Peyer's patch (tissue), 4 donors: Measurements from ENCODE around the gene PFKFB3. TPM values are rescaled to one million over a fixed set of nuclear protein-coding genes. Genes with fewer than 3 reads are reported as not detected.
"Not testable (repeated sequence)": the region's sequence is repeated elsewhere in the genome, so short reads cannot be mapped to it uniquely, and the experiment has no call there.

ENCODE experiments used
- DNase-seq, 3 donors: peaks; one replicate each; pipeline ENCODE4 v3.0.0-alpha.2; 2017 to 2019
- H3K27ac ChIP-seq, 4 donors: fragments of 200-600 bp; sonication (generic); one replicate each; pipeline ENCODE4 v1.5.1; 2016 to 2019
- H3K27me3 ChIP-seq, 2 donors: fragments of 200-600 bp; sonication (generic); one replicate each; pipeline ENCODE4 v1.5.1; 2019
- H3K36me3 ChIP-seq, 3 donors: fragments of 200-600 bp; sonication (generic); one replicate each; pipeline ENCODE4 v1.5.1; 2016 to 2019
- H3K4me1 ChIP-seq, 4 donors: fragments of 200-600 bp; sonication (generic); one replicate each; pipeline ENCODE4 v1.5.1; 2016 to 2019
- H3K4me3 ChIP-seq, 4 donors: fragments of 200-600 bp; sonication (generic); 1 replicate in 3 of 4; 2 replicates in 1 of 4; pipeline ENCODE4 v1.5.1; 2016 to 2019; ENCODE audit warnings: mild to moderate bottlenecking in 1 of 4
- H3K9me3 ChIP-seq, 4 donors: fragments of 200-600 bp; sonication (generic); one replicate each; pipeline ENCODE4 v1.5.1; 2016 to 2019; ENCODE audit warnings: mild to moderate bottlenecking in 1 of 4
- POLR2A ChIP-seq, 2 donors: fragments of 450-650 bp; IDR thresholded peaks; one replicate each; pipeline ENCODE4 v1.5.1; 2017; ENCODE audit warnings: antibody characterized with exemption in 2 of 2, mild to moderate bottlenecking in 2 of 2, moderate library complexity in 2 of 2
- total RNA-seq, 4 donors: library from RNA; depleted of rRNA; stranded (reverse); fragments of >200 nt; gene quantifications; one replicate each; pipeline ENCODE4 v1.1.0, GENCODE V29; 2016
- TF ChIP-seq, protein P1 (sequence below), 6 experiments: fragments of 450-650 bp in 4 of 6; fragments of 200-600 bp in 2 of 6; sonication (generic) in 1 of 6; IDR thresholded peaks; one replicate each; pipeline ENCODE4 v1.5.1; 2017 to 2019; ENCODE audit warnings: antibody characterized with exemption in 6 of 6, mild to moderate bottlenecking in 3 of 6, moderate library complexity in 1 of 6

The PFKFB3 gene
- total RNA-seq, 4 donors from 2014 or later, result 15.2 to 85.0 (median 36.6) TPM

DNA sequence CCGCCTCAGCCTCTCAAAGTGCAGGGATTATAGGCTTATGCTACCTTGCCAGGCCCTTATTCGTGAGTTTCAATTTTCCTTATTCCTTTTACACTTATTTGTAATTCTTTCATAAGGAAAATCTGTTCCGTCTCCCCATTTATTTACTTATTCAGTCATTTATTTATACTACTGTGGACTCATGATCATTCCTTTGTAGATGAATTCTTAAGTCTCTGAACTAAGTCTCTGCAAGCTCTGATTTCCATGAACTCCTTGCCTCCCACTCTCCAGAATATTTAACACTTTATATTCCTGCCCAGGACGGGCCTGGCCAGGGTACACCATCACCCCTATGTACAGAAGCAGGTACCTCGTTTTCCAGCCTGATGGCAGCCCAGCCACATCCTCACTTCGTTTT, 39.4 kb downstream of the PFKFB3 start:
- no peak for DNase-seq
- H3K27ac ChIP-seq, result no peak overlapping the region
- no peaks in the 10 kb centered on the region for H3K36me3 ChIP-seq
- H3K4me3 ChIP-seq, result no peak overlapping the region
- H3K4me1 ChIP-seq, result peaks cover 0 to 5% (median 0%) of the 10 kb centered on the region in 4 donors
- H3K9me3 ChIP-seq, result no peaks in the 10 kb centered on the region
- TF ChIP-seq, protein P1, sequence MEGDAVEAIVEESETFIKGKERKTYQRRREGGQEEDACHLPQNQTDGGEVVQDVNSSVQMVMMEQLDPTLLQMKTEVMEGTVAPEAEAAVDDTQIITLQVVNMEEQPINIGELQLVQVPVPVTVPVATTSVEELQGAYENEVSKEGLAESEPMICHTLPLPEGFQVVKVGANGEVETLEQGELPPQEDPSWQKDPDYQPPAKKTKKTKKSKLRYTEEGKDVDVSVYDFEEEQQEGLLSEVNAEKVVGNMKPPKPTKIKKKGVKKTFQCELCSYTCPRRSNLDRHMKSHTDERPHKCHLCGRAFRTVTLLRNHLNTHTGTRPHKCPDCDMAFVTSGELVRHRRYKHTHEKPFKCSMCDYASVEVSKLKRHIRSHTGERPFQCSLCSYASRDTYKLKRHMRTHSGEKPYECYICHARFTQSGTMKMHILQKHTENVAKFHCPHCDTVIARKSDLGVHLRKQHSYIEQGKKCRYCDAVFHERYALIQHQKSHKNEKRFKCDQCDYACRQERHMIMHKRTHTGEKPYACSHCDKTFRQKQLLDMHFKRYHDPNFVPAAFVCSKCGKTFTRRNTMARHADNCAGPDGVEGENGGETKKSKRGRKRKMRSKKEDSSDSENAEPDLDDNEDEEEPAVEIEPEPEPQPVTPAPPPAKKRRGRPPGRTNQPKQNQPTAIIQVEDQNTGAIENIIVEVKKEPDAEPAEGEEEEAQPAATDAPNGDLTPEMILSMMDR (IDR thresholded peaks at IDR 0.05), result no peak
- no peaks in the 10 kb centered on the region for H3K27me3 ChIP-seq

DNA sequence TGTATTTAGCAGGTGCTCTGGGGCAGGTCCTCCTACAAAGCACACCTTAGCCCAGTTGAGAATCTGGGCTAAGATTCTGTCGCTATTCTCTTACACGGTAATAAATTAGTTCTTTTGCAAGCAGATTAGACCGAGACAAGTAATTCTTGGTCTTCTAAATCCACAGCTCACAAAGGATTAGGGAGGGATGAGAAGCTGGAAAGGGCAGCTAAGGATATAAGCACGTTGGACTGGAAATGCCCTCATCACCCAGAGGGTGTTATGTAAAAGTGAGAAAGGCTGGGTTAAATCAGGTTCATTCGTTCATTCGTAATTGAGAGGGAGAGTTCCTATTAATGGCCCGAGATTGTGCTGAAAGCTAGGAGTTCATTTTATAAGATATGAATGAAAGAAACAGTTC, 41.8 kb downstream of the PFKFB3 start:
- TF ChIP-seq POLR2A (IDR thresholded peaks at IDR 0.05), result no peak
- TF ChIP-seq, protein P1 (IDR thresholded peaks at IDR 0.05), result no peak
- Histone ChIP-seq H3K36me3 (no peaks in the 10 kb centered on the region), H3K27ac (no peak overlapping the region), H3K4me1 (peaks cover 0 to 5% (median 0%) of the 10 kb centered on the region in 4 donors), H3K9me3 (no peaks in the 10 kb centered on the region), H3K4me3 (no peak overlapping the region), H3K27me3 (no peaks in the 10 kb centered on the region)
- no peak for DNase-seq

DNA sequence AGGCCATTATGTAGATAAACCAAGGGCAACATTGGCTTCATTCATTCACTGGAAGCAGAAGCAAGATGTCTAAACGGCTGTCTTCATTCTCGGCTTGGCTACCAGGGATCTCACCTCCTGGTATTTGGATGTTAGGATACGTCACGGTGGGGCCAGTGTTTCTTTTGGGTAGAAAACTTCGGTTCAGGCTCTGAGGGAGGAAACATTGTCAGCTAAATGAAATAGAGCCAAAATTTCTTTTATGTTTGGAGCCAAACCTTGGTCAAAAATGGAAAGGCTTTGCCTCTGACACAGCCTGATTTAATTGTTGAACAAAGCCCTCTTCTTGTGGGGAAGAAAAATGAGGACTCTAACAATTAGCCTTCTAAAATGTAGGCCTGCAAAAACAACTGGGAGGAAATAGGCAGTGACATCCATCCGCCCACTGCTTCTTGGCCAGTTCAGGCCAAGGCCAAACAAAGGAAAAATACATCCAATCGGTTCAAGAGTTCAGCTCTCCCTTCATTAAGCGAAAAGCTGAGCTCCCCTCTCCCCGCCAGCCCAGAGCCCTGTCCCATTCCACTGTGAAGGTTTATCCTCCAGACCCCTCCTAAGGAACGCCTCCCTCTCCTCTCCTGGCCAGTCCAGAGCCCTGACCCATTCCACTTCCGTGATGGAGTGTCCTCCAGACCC, 44.4 kb downstream of the PFKFB3 start:
- TF ChIP-seq POLR2A (IDR thresholded peaks at IDR 0.05), result no peak
- TF ChIP-seq, protein P1 (IDR thresholded peaks at IDR 0.05), result no peak
- no peaks in the 10 kb centered on the region for H3K27me3 ChIP-seq
- peaks cover 0 to 5% (median 0%) of the 10 kb centered on the region in 4 donors for H3K4me1 ChIP-seq
- no peaks in the 10 kb centered on the region for H3K36me3 ChIP-seq
- no peak for DNase-seq
- no peak overlapping the region for H3K27ac ChIP-seq
- no peak overlapping the region for H3K4me3 ChIP-seq
- no peaks in the 10 kb centered on the region for H3K9me3 ChIP-seq

DNA sequence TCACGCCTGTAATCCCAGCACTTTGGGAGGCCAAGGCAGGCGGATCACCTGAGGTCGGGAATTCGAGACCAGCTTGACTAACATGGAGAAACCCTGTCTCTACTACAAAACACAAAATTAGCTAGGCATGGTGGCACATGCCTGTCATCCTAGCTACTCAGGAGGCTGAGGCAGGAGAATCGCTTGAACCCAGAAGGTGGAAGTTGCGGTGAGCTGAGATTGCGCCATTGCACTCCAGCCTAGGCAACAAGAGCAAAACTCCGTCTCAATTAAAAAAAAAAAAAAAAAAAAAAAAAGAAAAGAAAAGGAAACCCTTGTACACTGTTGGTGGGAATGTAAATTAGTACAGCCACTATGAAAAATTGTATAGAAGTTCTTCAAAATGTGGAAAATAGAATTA, 46.2 kb downstream of the PFKFB3 start:
- H3K27ac ChIP-seq, H3K4me1 ChIP-seq, H3K27me3 ChIP-seq, H3K4me3 ChIP-seq, H3K36me3 ChIP-seq, H3K9me3 ChIP-seq, DNase-seq: not testable (repeated sequence)

DNA sequence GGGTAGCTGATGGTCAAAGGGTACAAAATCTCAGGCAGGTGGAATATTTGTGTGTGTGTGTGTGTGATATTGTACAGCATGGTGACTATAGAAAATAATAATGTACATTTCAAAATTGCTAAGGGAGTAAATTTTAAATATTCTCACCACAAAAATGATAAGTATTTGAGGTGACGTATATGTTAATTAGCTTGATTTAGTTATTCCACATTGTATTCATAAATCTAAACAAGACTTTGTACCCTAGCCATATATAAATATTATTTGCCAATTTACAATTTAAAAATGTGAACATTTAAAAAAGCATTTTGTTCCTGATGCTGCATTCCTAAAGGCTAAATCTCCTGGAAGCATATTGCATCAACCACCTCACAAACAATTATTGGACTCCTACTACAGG, 47.0 kb downstream of the PFKFB3 start:
- peaks cover 0 to 5% (median 0%) of the 10 kb centered on the region in 4 donors for H3K4me1 ChIP-seq
- H3K4me3 ChIP-seq, result no peak overlapping the region
- no peak overlapping the region for H3K27ac ChIP-seq
- H3K36me3 ChIP-seq, result no peaks in the 10 kb centered on the region
- no peak for DNase-seq
- no peaks in the 10 kb centered on the region for H3K9me3 ChIP-seq
- no peaks in the 10 kb centered on the region for H3K27me3 ChIP-seq
- TF ChIP-seq, protein P1 (IDR thresholded peaks at IDR 0.05), result no peak
- no peak for TF ChIP-seq POLR2A (IDR thresholded peaks at IDR 0.05)

DNA sequence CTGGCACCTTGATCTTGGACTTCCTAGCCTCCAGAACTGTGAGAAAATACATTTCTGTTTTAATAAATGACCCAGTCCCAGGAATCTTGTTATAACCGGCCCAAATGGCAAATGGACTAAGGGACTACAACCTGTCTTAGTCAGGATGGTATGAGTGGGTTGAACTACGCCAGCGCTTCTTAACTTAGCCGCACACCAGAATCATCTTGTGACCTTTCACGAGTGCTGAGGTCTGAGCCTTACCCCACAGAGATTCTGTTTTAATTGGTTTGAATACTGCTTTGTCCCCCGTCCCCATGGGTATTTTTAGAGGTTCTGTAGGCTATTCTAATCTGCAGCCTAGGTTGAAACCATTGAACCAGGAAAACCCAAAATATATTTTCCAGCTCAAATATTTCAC, 48.0 kb downstream of the PFKFB3 start:
- Histone ChIP-seq H3K36me3 (no peaks in the 10 kb centered on the region), H3K27ac (no peak overlapping the region), H3K4me1 (peaks cover 0 to 5% (median 0%) of the 10 kb centered on the region in 4 donors), H3K4me3 (no peak overlapping the region), H3K27me3 (no peaks in the 10 kb centered on the region), H3K9me3 (no peaks in the 10 kb centered on the region)
- DNase-seq, result no peak
- TF ChIP-seq, protein P1 (IDR thresholded peaks at IDR 0.05), result no peak
- no peak for TF ChIP-seq POLR2A (IDR thresholded peaks at IDR 0.05)
